ENCODE measurements around the gene PRKACB.
A peak's percentile ranks its signal among the peaks of the same experiment; 100 is the strongest.

The PRKACB gene

DNA sequence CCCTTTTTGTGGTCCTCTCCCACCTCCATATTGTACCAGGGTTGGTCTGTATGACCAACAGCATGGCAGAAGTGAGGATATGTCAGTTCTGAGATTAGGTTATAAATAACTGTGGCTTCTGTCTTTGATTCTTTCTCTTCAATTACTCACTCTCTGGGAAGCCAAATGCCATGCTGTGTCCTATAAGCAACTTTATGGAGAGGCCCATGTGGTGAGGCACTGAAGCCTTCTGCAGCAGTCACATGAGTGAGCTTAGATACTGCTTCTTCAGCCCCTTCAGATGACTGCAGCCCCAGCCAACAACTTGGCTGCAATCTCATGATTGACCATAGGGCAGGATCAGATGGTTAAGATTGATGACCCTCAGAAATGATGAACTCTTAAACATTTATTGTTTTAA is 123.4 kb downstream of the PRKACB start:
- DNase-seq (ENCODE audit: low spot score) = no peak

DNA sequence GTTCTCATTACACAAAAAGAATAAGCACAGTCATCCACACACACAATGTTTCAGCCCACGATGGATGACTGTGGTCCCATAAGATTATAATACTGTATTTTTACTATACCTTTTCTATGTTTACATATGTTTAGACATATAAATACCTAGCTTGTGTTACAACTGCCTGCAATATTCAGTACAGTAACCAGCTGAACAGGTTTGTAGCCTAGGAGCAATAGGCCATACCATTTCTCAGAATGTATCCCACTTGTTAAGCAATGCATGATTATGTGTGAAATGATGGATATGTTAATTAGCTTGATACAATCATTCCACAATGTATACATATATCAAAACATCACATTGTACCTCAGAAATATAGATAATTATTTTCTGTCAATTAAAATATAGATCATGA is 124.3 kb downstream of the PRKACB start:
- DNase-seq (ENCODE audit: low spot score) = no peak
- TF ChIP-seq, protein P1, sequence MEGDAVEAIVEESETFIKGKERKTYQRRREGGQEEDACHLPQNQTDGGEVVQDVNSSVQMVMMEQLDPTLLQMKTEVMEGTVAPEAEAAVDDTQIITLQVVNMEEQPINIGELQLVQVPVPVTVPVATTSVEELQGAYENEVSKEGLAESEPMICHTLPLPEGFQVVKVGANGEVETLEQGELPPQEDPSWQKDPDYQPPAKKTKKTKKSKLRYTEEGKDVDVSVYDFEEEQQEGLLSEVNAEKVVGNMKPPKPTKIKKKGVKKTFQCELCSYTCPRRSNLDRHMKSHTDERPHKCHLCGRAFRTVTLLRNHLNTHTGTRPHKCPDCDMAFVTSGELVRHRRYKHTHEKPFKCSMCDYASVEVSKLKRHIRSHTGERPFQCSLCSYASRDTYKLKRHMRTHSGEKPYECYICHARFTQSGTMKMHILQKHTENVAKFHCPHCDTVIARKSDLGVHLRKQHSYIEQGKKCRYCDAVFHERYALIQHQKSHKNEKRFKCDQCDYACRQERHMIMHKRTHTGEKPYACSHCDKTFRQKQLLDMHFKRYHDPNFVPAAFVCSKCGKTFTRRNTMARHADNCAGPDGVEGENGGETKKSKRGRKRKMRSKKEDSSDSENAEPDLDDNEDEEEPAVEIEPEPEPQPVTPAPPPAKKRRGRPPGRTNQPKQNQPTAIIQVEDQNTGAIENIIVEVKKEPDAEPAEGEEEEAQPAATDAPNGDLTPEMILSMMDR (IDR thresholded peaks at IDR 0.05; ENCODE audit: extremely low read depth, missing control alignments) = no peak

More for the DNA sequence above, 123.4 kb downstream of the PRKACB start:
- TF ChIP-seq, protein P1 (IDR thresholded peaks at IDR 0.05; ENCODE audit: extremely low read depth, missing control alignments) = no peak

DNA sequence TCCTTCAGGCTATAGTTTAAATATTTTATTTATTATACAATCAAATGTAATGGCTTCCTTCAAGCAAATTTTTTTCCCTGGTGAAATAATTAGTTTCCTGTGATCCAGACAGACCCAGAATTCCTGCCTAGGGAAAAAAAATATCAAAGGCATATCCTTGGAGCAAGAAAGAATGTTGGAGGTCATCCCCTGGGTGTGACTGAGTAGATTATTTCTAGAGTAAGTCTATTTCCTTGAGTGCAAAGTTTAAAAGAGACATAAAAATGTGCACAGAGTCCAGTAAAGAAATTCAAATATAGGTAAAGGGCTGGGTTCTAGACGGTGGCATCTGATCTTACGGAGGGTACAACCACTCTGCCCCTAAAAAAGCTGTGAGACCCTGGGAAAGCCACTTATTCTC is 125.2 kb downstream of the PRKACB start:
- TF ChIP-seq, protein P1 (IDR thresholded peaks at IDR 0.05; ENCODE audit: extremely low read depth, missing control alignments) = no peak
- DNase-seq (ENCODE audit: low spot score) = no peak

DNA sequence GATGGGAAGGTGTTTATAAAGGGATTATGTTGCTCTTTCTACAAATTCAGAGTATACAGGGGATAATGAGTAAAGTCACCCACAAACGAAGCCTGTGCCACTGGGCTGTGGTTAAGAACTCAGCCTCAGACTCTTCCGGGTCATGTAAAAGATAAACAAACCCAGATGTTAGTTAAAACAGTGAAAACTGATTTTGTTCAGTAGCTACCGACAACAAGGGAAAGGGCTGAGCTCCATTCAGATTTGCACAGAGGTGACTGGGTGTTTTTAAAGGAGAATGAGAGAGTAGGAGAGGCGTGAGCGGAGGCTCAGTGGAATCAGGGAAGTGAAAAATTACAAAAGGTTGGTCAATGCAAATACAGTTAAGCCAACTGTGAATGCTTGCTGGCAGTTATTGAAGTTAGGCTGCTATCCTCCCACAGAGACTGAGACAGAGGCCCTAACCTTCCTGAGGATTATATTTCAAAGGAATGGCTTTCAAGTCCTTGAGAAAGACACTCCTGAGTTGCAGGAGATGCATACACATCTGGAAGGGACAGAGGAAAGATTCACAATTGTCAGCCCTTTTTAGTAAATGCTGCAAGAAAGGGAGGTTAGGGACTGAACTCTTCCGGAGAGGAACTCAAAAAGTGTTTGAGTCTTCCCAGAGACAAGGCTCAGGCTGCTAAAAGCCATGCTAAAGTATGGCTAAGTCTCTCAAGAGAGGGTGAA is 127.5 kb downstream of the PRKACB start:
- TF ChIP-seq, protein P1 (IDR thresholded peaks at IDR 0.05; ENCODE audit: extremely low read depth, missing control alignments) = no peak
- peak; percentile 44 for DNase-seq (ENCODE audit: low spot score)

DNA sequence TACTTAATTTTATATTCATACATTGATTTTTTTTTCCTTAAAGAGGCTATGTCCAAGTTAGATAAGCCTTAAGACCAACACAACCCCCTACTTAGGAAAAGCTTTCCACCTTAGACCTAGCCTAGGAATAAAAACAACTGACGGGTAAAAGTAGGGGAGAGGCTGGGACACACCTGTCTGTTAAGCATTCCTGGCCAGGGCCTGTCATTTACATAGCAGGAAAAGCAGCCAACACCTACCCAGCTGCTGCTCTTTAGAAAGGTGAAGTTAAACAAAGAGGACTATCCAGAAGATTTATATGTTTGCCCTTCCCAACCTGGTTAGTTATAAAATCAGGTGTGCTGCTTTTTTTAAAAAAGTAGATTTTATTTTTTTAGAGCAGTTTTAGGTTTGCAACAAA is 128.3 kb downstream of the PRKACB start:
- TF ChIP-seq, protein P1 (IDR thresholded peaks at IDR 0.05; ENCODE audit: extremely low read depth, missing control alignments) = no peak
- no peak for DNase-seq (ENCODE audit: low spot score)

DNA sequence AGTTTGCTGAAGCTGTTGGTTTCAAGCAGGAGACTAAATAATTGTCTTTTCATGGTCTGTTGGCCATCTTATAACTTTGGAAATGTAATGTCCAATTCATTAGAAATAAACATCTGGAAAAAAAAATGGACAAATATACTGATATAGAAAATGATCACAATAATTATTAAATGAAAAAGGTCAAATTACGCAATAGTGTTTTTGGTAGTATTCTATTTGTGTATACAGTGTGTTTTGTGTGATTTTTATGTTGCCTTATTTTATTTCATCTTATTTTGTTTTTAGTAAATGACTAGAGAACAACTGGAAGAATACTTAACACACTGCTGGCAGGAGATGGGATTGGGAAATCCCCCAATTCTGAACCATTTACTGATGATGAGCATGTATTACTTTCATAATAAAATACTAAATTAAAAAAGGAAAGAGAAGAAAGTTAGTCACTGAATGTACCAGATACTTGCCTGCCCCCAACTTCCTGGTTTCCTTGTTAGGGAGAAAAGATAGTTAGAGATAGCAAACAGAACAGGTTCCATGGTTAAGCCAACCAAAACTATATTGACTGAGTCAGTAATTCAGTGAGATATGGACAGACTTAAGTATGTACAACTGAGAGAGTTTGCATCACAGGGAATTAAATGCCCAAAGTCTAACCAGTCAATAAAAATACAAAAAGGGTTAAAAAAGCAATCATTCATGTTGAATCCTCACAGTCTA is 133.4 kb downstream of the PRKACB start:
- DNase-seq (ENCODE audit: low spot score) = no peak
- TF ChIP-seq, protein P1 (IDR thresholded peaks at IDR 0.05; ENCODE audit: extremely low read depth, missing control alignments) = no peak

DNA sequence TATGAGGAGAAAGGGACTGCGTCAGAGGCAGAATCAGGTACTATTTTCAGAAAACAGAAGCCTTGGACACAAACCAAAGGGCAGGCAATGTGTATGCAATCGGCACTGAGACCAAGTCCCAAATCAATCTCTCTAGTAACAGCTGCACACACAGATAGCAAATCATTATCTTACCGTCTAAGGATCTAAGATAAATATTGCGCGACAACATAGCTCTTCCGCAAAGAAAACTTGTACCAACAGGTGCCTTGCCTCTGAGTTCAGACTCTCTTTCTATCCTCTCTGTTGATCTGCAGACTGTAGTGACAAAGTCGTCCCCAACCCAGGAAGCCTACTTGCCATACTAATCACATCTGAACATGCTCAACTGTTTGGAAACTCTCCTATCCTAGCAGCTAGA is 134.8 kb downstream of the PRKACB start:
- no peak for DNase-seq (ENCODE audit: low spot score)
- TF ChIP-seq, protein P1 (IDR thresholded peaks at IDR 0.05; ENCODE audit: extremely low read depth, missing control alignments) = no peak
